Measurements from ENCODE around the gene ORC6.

The ORC6 gene

DNA sequence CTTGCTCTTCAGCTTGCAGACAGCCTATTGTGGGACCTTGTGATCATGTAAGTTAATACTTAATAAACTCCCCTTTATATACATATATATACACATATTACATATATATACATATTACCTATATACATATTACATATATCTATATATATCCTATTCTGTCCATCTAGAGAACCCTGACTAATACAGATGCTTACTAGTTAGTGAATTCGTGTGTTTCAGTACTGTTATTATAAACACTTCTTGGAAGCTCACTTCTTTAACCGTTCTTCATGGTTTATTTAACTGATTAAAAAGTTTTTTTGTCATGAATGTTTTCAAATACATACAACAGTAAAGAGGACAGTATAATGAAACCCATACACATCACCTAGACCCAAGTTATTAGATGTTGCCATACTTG, 12.6 kb downstream of the ORC6 start:
- no peak for DNase-seq

GRCh38 chr16:46706642-46707041, 17.2 kb downstream of the ORC6 start:
- no peak for DNase-seq

DNA sequence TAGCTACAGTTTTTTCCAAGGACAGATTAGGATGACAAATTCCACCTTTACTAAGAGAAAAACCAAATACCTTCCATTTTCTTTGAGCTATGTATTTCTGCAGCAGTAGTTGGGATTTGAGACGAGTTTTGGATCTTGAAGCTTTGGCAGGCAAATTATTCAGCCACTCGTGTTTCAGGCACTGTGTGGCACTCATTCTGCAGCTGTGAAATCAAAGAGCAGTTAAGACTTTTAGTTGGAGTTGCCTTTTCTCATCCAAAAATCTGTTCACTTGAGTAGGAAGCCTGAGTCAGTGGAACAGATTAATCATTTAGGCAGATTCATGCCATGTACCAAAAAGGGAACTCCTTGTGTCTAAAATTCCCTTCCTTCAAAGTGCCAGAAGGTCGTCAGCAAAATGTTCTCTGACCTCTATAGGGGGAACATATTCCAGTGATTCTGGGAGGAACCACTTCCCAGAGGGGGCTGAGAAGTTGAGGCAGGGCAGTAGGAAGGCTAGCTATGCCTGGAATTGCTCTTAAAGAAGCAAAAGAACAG, 20.1 kb downstream of the ORC6 start:
- DNase-seq: no peak

DNA sequence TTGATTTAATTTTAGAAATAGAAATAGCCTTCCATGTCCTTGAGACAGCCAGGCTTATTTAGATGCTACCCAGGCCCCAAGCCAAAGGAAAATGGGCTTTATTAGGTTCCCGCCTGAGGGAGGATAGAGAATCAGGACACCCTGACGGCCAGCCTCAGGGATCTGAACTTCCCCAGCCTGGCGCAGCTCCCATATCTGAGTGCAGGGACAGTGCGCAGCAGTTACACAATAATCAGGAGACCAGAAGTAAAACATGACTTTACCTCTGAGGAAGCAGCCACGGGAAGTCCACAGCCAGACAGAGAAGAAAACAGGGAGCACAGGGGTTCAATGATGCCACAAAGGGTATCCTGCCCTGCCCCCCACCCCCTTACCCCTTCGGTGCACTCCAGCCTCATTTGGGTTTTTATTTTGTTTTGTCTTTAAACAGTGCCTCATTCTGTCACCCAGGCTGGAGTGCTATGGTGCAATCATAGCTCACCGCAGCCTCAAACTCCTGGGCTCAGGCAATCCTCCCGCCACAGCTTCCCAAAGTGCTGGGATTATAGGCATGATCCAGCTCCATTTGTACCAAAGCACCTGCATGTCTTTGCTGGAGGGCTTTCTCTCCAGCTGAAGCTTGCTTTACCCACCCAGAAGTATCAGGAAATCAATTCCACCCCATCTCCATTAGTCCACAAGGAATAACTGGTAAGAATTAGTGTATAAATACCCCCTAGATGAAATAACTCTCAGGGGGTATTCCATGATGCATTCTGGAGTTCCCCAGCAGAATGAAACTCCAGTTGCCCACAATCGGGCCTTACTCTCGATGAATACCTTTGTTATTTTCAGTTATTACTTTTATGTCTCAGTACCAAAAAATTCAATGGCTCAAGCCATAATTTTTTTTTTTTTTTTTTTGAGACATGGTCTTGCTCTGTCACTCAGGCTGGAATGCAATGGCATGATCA, 21.9 kb downstream of the ORC6 start:
- DNase-seq: no peak

- DNase-seq: no peak
Observed at GRCh38 chr16:46712911-46713310, 23.5 kb downstream of the ORC6 start.

- no peak for DNase-seq
Observed at GRCh38 chr16:46713634-46714033, 24.2 kb downstream of the ORC6 start.

GRCh38 chr16:46714797-46715591, 25.5 kb downstream of the ORC6 start:
- DNase-seq: no peak

DNA sequence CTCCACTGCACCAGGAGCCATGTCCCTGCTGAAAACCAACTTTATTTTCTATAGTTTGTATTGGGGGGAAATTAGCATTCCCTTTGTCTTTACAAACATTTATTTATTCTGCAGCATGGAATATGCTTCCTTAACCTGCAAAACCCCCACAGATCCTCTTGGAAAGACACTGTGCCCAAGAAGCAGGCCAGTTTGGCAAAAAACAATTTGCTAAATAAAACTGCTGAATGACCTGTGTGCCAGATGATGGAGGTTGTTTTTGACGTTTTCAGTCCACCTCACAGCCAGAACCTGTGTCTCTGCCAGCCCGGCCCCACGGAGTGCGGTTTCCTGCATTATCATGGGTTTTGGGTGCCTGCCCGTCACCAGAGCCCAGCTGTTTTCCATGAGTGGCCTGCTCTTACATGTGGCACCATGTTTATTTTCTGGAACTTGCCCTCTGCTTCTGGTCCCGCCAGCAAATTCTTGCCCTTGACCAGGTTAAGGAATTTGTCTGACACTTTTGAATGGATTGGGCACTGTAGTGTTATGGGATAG, 26.4 kb downstream of the ORC6 start:
- DNase-seq: no peak

- DNase-seq: no peak
Observed at GRCh38 chr16:46717692-46718091, 28.2 kb downstream of the ORC6 start.

DNA sequence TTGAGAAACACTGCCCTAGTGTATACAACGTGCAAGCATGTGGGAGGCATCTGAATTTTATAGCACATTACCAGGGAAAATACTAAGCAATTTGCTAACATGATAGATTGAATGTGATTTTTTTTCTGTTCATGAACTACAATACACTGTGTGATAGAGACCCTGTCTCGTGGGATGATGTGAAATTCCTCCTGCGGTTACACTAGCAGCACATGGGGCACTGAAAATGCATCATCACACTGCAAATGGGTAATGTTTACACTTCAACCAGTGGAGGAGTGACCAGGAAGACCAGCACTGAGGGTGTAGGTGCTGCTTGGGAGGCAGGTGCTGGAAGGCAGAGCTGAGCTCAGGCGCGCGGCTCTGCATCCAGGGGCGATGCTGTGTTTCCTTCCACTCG, 28.8 kb downstream of the ORC6 start:
- DNase-seq: no peak

DNA sequence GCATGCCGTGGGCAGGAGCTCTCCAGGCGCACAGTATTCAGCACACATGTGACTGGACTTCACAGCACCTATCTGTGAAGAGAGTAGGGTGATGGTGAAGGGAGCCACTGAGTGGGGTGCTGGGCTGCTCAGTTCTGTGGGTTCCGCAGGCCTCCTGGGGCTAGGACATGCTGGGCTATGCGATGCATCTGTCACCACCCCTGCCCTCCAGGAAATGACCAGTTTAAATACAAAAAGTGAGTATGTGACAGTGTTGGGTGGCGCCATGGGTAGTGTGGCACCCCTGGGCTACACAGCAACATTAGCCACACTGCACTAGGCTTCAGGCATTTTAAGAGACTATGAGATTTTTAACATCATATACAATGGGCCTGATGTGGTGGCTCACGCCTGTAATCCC, 30.1 kb downstream of the ORC6 start:
- no peak for DNase-seq

DNA sequence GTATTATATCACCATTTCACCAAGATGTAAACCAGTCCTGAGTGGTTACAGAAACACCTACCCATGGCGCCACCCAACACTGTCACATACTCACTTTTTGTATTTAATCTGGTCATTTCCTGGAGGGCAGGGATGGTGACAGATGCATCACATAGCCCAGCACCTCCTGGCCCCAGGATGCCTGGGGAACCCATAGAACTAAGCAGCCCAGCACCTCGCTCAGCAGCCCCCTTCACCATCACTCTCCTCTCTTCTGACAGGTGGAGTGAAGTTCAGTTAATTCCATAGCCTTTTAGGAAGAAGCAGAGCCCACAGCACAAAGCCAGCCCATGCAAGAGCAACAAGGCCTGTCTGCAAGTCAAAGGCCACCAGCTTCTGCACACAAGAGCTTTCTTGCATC, 31.2 kb downstream of the ORC6 start:
- DNase-seq: no peak

DNA sequence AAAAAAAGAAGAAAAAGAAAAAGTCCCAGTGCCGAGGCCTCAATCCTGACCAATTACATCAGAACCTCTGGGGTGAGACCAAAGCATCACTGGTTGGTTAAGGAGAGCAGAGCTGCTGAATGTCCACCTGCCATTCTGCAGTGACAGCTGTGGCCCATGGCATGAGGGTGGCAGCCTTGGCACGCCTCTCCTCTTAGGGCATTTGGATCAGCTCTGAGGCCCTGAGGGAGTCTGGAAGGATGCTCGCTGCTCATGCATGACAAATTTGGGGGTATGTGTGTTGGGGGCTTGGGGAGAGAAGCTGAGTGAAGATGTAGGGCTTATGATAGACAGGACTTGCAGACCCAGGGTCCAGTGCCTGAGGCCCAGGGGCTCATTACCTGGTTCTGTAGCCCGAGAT, 32.4 kb downstream of the ORC6 start:
- no peak for DNase-seq

- DNase-seq: no peak
Observed at GRCh38 chr16:46727184-46727583, 37.7 kb downstream of the ORC6 start.

- no peak for DNase-seq
Observed at GRCh38 chr16:46727630-46728029, 38.2 kb downstream of the ORC6 start.

- no peak for DNase-seq
Observed at GRCh38 chr16:46728806-46729205, 39.3 kb downstream of the ORC6 start.

DNA sequence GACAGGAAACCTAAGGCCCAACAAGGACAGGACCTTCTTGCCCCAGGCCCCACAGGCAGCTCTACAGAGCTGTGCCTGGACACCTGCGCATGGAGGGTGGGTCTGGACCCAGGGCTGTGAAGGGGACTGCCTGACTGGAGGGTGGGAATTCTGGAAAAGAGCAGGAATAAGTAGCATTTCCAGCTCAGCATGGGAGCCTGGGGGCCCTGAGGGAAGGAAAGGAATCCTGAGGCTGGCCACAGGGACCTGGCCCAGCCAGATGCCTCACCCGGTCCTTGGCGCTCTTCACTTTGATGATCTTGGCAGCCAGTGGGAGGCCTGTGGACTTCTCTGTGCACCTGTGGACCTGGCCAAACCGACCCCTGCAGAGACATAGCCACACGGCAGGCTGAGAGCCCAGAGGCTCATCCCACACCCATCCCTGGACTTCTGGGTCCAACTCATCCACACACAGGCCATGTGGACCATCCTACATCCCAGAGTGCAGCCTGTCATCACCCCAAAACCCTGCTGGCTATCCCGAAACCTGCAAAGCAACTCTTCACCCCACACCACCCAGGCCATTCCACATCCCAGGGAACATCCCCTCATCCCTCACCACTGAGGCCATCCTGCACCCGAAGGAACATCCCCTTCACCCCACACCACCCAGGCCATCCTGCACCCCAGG, 40.0 kb downstream of the ORC6 start:
- DNase-seq: no peak

- no peak for DNase-seq
Observed at GRCh38 chr16:46730126-46730525, 40.7 kb downstream of the ORC6 start.

DNA sequence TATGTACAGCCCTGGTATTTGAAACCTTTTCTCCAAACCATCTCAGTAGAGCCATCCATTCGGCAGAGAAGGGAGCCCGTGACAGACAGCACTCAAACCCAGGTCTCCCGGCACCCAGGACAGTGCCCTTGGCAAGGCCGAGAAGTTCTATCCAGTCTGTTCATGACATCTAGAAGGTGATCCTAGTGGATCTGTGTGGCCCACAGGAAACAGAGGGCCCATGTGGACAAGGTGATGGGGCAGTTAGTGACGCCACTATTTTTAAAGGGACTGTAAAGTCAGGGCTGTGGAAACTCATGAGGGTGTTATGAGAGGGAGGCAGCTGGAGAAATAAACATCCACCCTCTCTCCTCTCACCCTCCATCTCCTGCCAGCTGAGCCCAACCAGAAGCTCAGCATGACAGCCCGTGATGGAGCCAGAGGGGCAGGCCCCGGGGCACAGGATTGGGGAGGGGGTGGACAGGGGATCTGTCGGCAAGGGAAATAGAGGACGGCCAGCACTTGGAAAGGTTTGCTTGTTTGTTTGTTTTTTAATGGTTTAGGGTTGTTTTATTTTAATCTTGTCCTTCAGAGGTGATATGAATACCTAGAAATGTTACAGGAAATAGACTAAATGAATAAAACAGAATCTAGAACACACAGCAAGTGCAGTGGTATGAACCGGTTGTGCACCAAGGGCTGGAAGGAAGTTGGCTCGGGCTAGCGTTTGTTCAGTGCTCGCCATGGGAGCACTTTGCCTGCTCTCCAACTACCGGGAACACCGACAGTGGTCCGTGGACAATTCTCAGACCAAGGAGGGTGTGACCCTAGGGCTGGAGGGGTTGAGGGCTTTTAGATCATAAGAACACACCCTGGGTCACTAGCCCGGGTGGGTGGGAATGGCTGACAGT, 41.6 kb downstream of the ORC6 start:
- no peak for DNase-seq

DNA sequence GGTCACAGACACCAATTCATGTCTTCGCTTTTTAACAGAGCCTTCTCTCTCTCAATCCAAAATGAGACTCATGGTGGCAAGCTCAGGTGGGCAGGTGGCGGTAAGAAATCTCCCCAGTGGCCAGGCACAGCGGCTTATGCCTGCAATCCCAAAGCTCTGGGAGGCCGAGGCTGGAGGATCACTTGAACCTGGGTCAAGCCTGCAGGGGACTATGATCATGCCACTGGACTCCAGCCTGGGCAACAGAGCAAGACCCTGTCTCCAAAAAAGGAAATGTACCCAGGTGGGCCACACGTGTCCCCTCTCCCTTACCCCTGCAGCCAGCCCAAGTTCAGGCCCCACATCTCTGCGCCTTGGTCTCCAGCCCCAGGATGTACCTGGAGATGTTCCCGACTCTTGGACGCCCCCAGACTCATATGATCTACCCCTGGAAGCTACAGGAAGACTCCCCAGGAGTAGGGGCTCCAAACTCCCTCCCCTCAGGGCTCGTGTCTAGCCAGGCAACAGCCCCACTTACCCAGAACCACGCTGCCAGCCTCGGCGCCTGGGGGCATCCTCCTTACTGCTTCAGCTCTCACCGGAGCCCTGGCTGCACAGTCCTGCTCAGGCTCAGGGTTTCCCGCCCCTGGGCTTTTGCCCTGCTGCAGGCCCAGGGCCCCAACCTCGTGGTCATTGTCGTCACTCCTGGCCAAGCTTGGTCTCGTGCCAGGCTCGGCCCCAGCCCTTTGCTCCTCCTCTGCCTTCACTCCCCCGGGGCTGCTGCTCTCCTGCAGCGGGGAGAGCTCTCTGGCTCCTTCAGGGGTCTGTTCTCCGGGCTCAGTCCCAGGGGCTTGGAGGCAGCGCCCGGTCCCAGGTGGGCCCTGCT, 42.5 kb downstream of the ORC6 start:
- DNase-seq: no peak

GRCh38 chr16:46732561-46732960, 43.1 kb downstream of the ORC6 start:
- DNase-seq: no peak
